DND-41 (cell line): Measurements from ENCODE around the gene AIF1.

Experiments
- ATAC-seq: fragments of 200-7000 bp; cut with Tn5 transposase; 3 replicates; pipeline ENCODE4 v1.9.1; 2021; ENCODE audit warnings: low read depth; ENCODE audit not compliant: insufficient read depth
- DNase-seq: peaks from one replicate; pipeline ENCODE4 v3.0.0-alpha.2; 2020
- H2AFZ ChIP-seq: 2 replicates; pipeline ENCODE4 v1.6.0; 2012; ENCODE audit warnings: low read depth, low read length
- H3K27ac ChIP-seq: 2 replicates; pipeline ENCODE4 v1.5.1; 2012; ENCODE audit warnings: low read length, inconsistent platforms
- H3K27me3 ChIP-seq: fragments of 200-600 bp; sonication (generic); 2 replicates; pipeline ENCODE4 v1.6.0; 2012; ENCODE audit warnings: low read length, mild to moderate bottlenecking, inconsistent platforms; ENCODE audit not compliant: insufficient read depth, poor library complexity
- H3K36me3 ChIP-seq: 2 replicates; pipeline ENCODE4 v1.5.1; 2012; ENCODE audit warnings: low read length, inconsistent platforms; ENCODE audit not compliant: insufficient read depth
- H3K4me1 ChIP-seq: 2 replicates; pipeline ENCODE4 v1.5.1; 2012; ENCODE audit warnings: mild to moderate bottlenecking, low read length; ENCODE audit not compliant: insufficient read depth
- H3K4me2 ChIP-seq: 2 replicates; pipeline ENCODE4 v1.6.0; 2012; ENCODE audit warnings: mild to moderate bottlenecking, moderate library complexity, low read length, inconsistent platforms; ENCODE audit not compliant: insufficient read depth
- H3K4me3 ChIP-seq, 2 experiments: fragments of 200-600 bp in 1 of 2; shearing (Covaris generic) in 1 of 2; 2 replicates each; pipeline ENCODE4 v1.5.1; 2012 to 2016; ENCODE audit warnings: inconsistent platforms in 2 of 2, low read length in 2 of 2, mild to moderate bottlenecking in 2 of 2, low read depth in 1 of 2, moderate library complexity in 1 of 2
- H3K79me2 ChIP-seq: 2 replicates; pipeline ENCODE4 v1.6.0; 2012; ENCODE audit warnings: low read length, inconsistent platforms; ENCODE audit not compliant: insufficient read depth
- H3K9ac ChIP-seq: 2 replicates; pipeline ENCODE4 v1.6.0; 2012; ENCODE audit warnings: low read depth, mild to moderate bottlenecking, inconsistent platforms, low read length, moderate library complexity
- H3K9me3 ChIP-seq: 2 replicates; pipeline ENCODE4 v1.5.1; 2012; ENCODE audit warnings: low read length, moderate library complexity, mild to moderate bottlenecking, inconsistent platforms; ENCODE audit not compliant: insufficient read depth, severe bottlenecking
- H4K20me1 ChIP-seq: 2 replicates; pipeline ENCODE4 v1.6.0; 2012; ENCODE audit warnings: low read length; ENCODE audit not compliant: insufficient read depth
- CTCF ChIP-seq: IDR thresholded peaks from 2 replicates; pipeline ENCODE4 v1.5.1; 2012; ENCODE audit warnings: borderline replicate concordance, low read length, moderate library complexity, mild to moderate bottlenecking; ENCODE audit not compliant: poor library complexity, severe bottlenecking; ENCODE audit errors: extremely low read depth
- EZH2 ChIP-seq: IDR thresholded peaks from 3 replicates; pipeline ENCODE4 v1.6.1; 2012; ENCODE audit warnings: borderline replicate concordance, low read depth, mild to moderate bottlenecking, moderate library complexity, low read length, inconsistent platforms; ENCODE audit not compliant: severe bottlenecking

The AIF1 gene

GRCh38 chr6:31636698-31637596 lies 21.9 kb downstream of the AIF1 start:
- H3K36me3 ChIP-seq, result peaks cover 95% of the 10 kb centered on the region

GRCh38 chr6:31639043-31639442 lies 24.0 kb downstream of the AIF1 start:
- 0 out of 3 replicates have a peak, but pooled peaks have one; percentile 1 for ATAC-seq
- TF ChIP-seq EZH2 (no peak), CTCF (no peak)
- no peak overlapping the region for H3K27ac ChIP-seq

More at GRCh38 chr6:31636698-31637596, 21.9 kb downstream of the AIF1 start:
- H3K27ac ChIP-seq, result no peak overlapping the region
- TF ChIP-seq CTCF, result no peak
- no peaks in the 10 kb centered on the region; the same call in none of the 2 replicates for H3K79me2 ChIP-seq
- H3K4me2 ChIP-seq, result no peak overlapping the region
- H2AFZ ChIP-seq, result no peak overlapping the region
- H3K9ac ChIP-seq, result no peak overlapping the region
- H3K9me3 ChIP-seq, result no peaks in the 10 kb centered on the region
- H4K20me1 ChIP-seq, result peaks cover 56% of the 10 kb centered on the region
- DNase-seq, result no peak
- no peaks in the 10 kb centered on the region for H3K4me1 ChIP-seq
- peak; percentile 2; the same call in 1 of the 3 replicates for ATAC-seq
- no peak overlapping the region for H3K4me3 ChIP-seq
- no peaks in the 10 kb centered on the region for H3K27me3 ChIP-seq

GRCh38 chr6:31639449-31639861 lies 24.4 kb downstream of the AIF1 start:
- Histone ChIP-seq H3K36me3 (peaks cover 93% of the 10 kb centered on the region), H3K79me2 (peaks cover 6% of the 10 kb centered on the region; the same call in 1 of the 2 replicates), H3K4me2 (no peak overlapping the region), H3K9me3 (no peaks in the 10 kb centered on the region), H3K4me3 (no peak overlapping the region), H4K20me1 (peaks cover 40% of the 10 kb centered on the region), H3K27me3 (no peaks in the 10 kb centered on the region), H2AFZ (no peak overlapping the region), H3K27ac (no peak overlapping the region), H3K4me1 (no peaks in the 10 kb centered on the region), H3K9ac (no peak overlapping the region)
- TF ChIP-seq CTCF (no peak), EZH2 (no peak)
- 0 out of 3 replicates have a peak, but pooled peaks have one; percentile 8 for ATAC-seq
- DNase-seq, result no peak

More at GRCh38 chr6:31639043-31639442, 24.0 kb downstream of the AIF1 start:
- Histone ChIP-seq H3K4me3 (no peak overlapping the region), H3K4me2 (no peak overlapping the region), H3K79me2 (peaks cover 5% of the 10 kb centered on the region), H4K20me1 (peaks cover 41% of the 10 kb centered on the region), H3K9ac (no peak overlapping the region), H2AFZ (no peak overlapping the region), H3K9me3 (no peaks in the 10 kb centered on the region), H3K27me3 (no peaks in the 10 kb centered on the region), H3K4me1 (no peaks in the 10 kb centered on the region), H3K36me3 (peaks cover 93% of the 10 kb centered on the region)
- DNase-seq, result no peak
